ENCODE measurements around the gene FMO5.
"Not testable (repeated sequence)": the region's sequence is repeated elsewhere in the genome, so short reads cannot be mapped to it uniquely, and the experiment has no call there.

The FMO5 gene

DNA sequence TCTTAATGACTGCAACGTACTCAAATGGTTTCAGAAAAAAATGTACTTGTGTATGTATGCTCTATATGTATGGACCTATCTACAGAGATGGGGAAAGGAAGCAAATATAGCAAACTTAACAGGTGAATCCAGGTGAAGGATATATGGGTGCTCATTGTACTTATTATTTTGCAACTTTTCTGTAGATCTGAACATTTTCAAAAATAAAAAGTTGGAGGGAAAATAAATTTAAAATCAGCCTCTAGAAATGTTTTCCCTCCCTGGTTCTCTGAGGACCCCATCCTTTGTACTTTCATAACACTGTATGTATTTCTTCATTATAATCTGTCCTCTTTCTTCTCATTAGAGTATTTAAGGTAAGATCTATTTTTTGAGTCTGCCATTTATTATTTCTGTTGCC is 17.9 kb downstream of the FMO5 start:
- no peak for DNase-seq (ENCODE audit: low spot score)
- no peak for TF ChIP-seq CTCF (IDR thresholded peaks at IDR 0.05; ENCODE audit: borderline replicate concordance, control extremely low read depth, extremely low read depth, insufficient read depth, missing control alignments)
- in situ Hi-C loops (cut with MboI; ENCODE audit: low sequenced_read_pairs, unreplicated experiment), result no loop called here

DNA sequence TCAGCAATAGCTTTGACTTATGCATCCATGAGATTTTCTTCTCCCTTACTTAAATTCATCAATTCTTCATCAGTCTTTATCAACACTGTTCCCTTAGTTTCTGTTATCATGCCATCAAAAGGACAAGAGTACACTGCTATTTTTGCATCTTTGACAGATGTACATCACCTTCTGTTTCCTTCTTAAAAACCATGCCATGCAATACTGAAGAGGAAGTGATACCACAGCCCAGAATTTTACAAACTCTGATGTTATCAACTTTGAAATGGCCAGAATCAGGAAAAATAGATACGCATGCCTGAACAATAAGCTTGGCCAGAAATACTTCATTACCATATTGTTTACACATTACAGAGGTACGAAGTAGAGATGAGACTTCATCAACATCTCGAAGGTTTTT is 21.1 kb downstream of the FMO5 start:
- no peak for TF ChIP-seq CTCF (IDR thresholded peaks at IDR 0.05; ENCODE audit: borderline replicate concordance, control extremely low read depth, extremely low read depth, insufficient read depth, missing control alignments)
- in situ Hi-C loops (cut with MboI; ENCODE audit: low sequenced_read_pairs, unreplicated experiment), result no loop called here
- DNase-seq (ENCODE audit: low spot score), result no peak

DNA sequence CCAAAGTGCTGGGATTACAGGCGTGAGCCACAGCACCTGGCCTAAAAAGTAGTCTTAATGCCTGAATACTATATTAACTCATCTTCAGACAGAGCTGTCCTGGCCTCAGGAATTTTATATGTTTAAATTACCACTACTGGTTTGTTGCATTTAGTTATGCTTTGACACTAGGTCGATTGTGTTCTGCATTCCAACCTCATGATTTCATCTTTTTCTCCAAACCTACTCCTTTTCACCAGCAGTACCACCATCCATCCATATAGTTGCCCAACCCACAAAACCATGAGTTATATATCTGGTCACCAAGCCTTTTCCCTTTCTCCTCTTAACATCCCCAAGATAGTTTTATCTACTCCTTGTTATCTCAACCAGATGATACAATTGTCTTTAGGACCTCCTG is 22.6 kb downstream of the FMO5 start:
- no peak for DNase-seq (ENCODE audit: low spot score)
- no peak for TF ChIP-seq CTCF (IDR thresholded peaks at IDR 0.05; ENCODE audit: borderline replicate concordance, control extremely low read depth, extremely low read depth, insufficient read depth, missing control alignments)
- in situ Hi-C loops (cut with MboI; ENCODE audit: low sequenced_read_pairs, unreplicated experiment), result no loop called here

- in situ Hi-C loops (cut with MboI; ENCODE audit: low sequenced_read_pairs, unreplicated experiment), result no loop called here
- no peak for TF ChIP-seq CTCF (IDR thresholded peaks at IDR 0.05; ENCODE audit: borderline replicate concordance, control extremely low read depth, extremely low read depth, insufficient read depth, missing control alignments)
- no peak for DNase-seq (ENCODE audit: low spot score)
Observed at GRCh38 chr1:147201786-147202185, 23.4 kb downstream of the FMO5 start.

DNA sequence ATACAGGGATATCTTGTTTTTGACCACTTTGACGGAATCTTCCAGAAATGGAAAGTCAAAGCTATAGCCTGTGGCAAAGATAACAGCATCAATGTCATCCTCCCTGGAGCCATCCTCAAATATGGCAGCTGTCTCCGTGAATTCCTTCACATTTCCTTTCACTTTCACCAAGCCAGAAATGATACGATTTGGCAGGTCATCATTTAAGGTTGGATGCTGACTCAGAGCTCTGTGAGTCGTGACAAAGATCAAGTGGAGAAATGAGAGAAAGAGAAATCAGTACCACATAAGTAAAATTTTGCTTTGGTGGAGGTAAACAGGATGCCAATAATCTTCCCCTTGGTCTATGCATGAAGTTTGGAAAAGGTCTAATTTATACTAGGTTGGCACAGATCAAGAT is 23.9 kb downstream of the FMO5 start:
- TF ChIP-seq CTCF (IDR thresholded peaks at IDR 0.05; ENCODE audit: borderline replicate concordance, control extremely low read depth, extremely low read depth, insufficient read depth, missing control alignments), result no peak
- DNase-seq (ENCODE audit: low spot score), result no peak
- in situ Hi-C loops (cut with MboI; ENCODE audit: low sequenced_read_pairs, unreplicated experiment), result no loop called here

GRCh38 chr1:147197324-147197723 is 27.8 kb downstream of the FMO5 start:
- in situ Hi-C loops (cut with MboI; ENCODE audit: low sequenced_read_pairs, unreplicated experiment); DNase-seq (ENCODE audit: low spot score): not testable (repeated sequence)

DNA sequence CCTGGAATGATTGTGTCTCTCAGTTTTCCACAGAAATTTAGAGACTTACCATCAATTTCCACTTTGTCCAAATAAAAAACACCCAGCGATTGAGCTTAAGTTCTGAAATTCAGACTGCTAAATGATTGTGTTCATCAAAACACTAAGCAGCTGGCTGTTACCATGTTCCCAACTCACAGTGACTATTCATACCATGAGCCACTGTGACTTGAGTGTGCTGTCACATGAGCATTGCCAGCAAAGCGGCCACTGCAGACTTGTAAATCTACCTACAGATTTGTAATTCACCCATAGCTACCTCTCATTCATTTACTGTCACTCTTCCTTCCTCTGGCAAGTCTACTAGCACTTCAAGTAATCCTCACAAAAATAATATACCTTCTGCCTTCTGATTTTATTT is 35.6 kb downstream of the FMO5 start:
- TF ChIP-seq CTCF (IDR thresholded peaks at IDR 0.05; ENCODE audit: borderline replicate concordance, control extremely low read depth, extremely low read depth, insufficient read depth, missing control alignments), result no peak
- in situ Hi-C loops (cut with MboI; ENCODE audit: low sequenced_read_pairs, unreplicated experiment), result no loop called here
- DNase-seq (ENCODE audit: low spot score), result no peak
